Suprapubic skin (tissue), 3 donors: ENCODE measurements around the gene MYD88.

Source experiments
- CTCF ChIP-seq, 2 donors: fragments of 200-600 bp in 1 of 2; fragments of 450-650 bp in 1 of 2; sonication (generic) in 1 of 2; IDR thresholded peaks; one replicate each; pipeline ENCODE4 v1.5.1; 2016 to 2019; ENCODE audit warnings: antibody characterized with exemption in 2 of 2, mild to moderate bottlenecking in 1 of 2, moderate library complexity in 1 of 2
- POLR2A ChIP-seq, 2 donors: fragments of 450-650 bp; IDR thresholded peaks; one replicate each; pipeline ENCODE4 v1.6.1; 2017; ENCODE audit warnings: antibody characterized with exemption in 2 of 2, mild to moderate bottlenecking in 2 of 2, moderate library complexity in 2 of 2

GRCh38 chr3:38100498-38100897, 38.0 kb upstream of the MYD88 start:
- TF ChIP-seq CTCF (IDR thresholded peaks at IDR 0.05) (no peak), POLR2A (IDR thresholded peaks at IDR 0.05) (no peak)
